Heart left ventricle (tissue), 16 donors: ENCODE data around the gene PIGT. TPM values are rescaled to one million over a fixed set of nuclear protein-coding genes. Genes with fewer than 3 reads are reported as not detected.

Experiments
- ATAC-seq, 4 donors: fragments of 200-7000 bp; cut with Tn5 transposase; one replicate each; pipeline ENCODE4 v1.9.1; 2020 to 2022; ENCODE audit warnings: moderate library complexity in 4 of 4, mild to moderate bottlenecking in 3 of 4, moderate number of reproducible peaks in 1 of 4
- DNase-seq, 5 donors: peaks; one replicate each; pipeline ENCODE4 v3.0.0-alpha.2; 2020
- H3K27ac ChIP-seq, 12 donors: fragments of 200-600 bp; sonication (generic) in 4 of 12; one replicate each; pipeline versions ENCODE4 v1.5.0 to v1.8.0; 2016 to 2022; ENCODE audit warnings: mild to moderate bottlenecking in 2 of 12
- H3K27me3 ChIP-seq, 9 donors: fragments of 200-600 bp; sonication (generic) in 2 of 9; one replicate each; pipeline versions ENCODE4 v1.5.1 to v1.8.0; 2016 to 2022; ENCODE audit warnings: mild to moderate bottlenecking in 3 of 9
- H3K36me3 ChIP-seq, 9 donors: fragments of 200-600 bp; sonication (generic) in 2 of 9; one replicate each; pipeline versions ENCODE4 v1.5.0 to v1.8.0; 2018 to 2022; ENCODE audit warnings: mild to moderate bottlenecking in 2 of 9
- H3K4me1 ChIP-seq, 12 donors: fragments of 200-600 bp; sonication (generic) in 4 of 12; one replicate each; pipeline versions ENCODE4 v1.5.0 to v1.8.0; 2016 to 2022; ENCODE audit warnings: mild to moderate bottlenecking in 3 of 12
- H3K4me3 ChIP-seq, 12 donors: fragments of 200-600 bp; sonication (generic) in 4 of 12; one replicate each; pipeline versions ENCODE4 v1.5.0 to v1.8.0; 2017 to 2022; ENCODE audit warnings: mild to moderate bottlenecking in 9 of 12, moderate library complexity in 4 of 12
- H3K9me3 ChIP-seq, 12 donors: fragments of 200-600 bp; sonication (generic) in 4 of 12; one replicate each; pipeline versions ENCODE4 v1.5.0 to v1.8.0; 2016 to 2022; ENCODE audit warnings: mild to moderate bottlenecking in 1 of 12
- CTCF ChIP-seq, 12 donors: fragments of 200-600 bp; sonication (generic) in 4 of 12; IDR thresholded peaks; one replicate each; pipeline versions ENCODE4 v1.5.0 to v1.8.0; 2018 to 2022; ENCODE audit warnings: antibody characterized with exemption in 12 of 12, mild to moderate bottlenecking in 5 of 12
- POLR2A ChIP-seq, 2 donors: fragments of 450-650 bp; IDR thresholded peaks; one replicate each; pipeline ENCODE4 v1.6.1; 2017; ENCODE audit warnings: antibody characterized with exemption in 2 of 2, mild to moderate bottlenecking in 2 of 2, moderate library complexity in 2 of 2
- WGBS, 4 donors: extraction: QIAGEN DNeasy Blood & Tissue Kit in 2 of 4; methylation state at CpG; one replicate each; pipeline versions ENCODE4 v1.1.5 to v1.1.7; 2013 to 2018; 5-methylcytosine and 5-hydroxymethylcytosine counted together
- intact Hi-C, 10 donors: fragments of 100-400 bp; cut with DNase I; formaldehyde crosslinking; loops; one replicate each; pipeline versions ENCODE4 v1.11.1 to v1.14.2; 2022
- polyA plus RNA-seq, 2 donors: library from polyadenylated mRNA; stranded (reverse); fragments of 200-250 nt; gene quantifications; one replicate each; pipeline ENCODE4 v1.2.3, GENCODE V29; 2013
- total RNA-seq, 9 donors: library from RNA; depleted of rRNA in 2 of 9; stranded (reverse); fragments of >200 nt in 2 of 9; fragmentation: NEBNext Ultra II Directional in 3 of 9; extraction: Animal tissue kit (Norgen Biotek cat#: 25700) in 3 of 9; gene quantifications; one replicate each; pipeline versions ENCODE4 v1.1.0 to v1.2.4, GENCODE V29; 2016 to 2023
- donor health status: ischemic (EF 13 %, LVEDD 7.1; RV severe dilation, severe dysfunction).
- donor health status: healthy with polysubstance abuse.
- donor health status: DM: no; HTN: yes; CAD: no.
- donor health status: DM: no; HTN: no; CAD: no.
- donor health status: ischemic (EF 25% LVEDD 6.9; RV normal size, moderate dysfunction).
- donor health status: ischemic (EF 25% LVEDD 5.7; RV mildly dilated, moderate dysfunction).
- donor health status: healthy.
- donor health status: DM: yes; HTN: yes; CAD: no.
- donor health status: ischemic (EF 35%, LVEDD 5.7; RV mildly dilated, moderate dysfunction).
- donor health status: nonischemic (EF 11% LVEDD 7.7; RV severe dilation, severe dysfunction).
- donor health status: DM: yes; HTN: yes; CAD: no.
- donor health status: PGD.
- donor health status: ischemic (EF 29% LVEDD 5.4; RV normal size, mild dysfunction).
- donor health status: nonischemic (EF 23%, LVEDD 6.1; RV moderate dilation, normal function).

The PIGT gene
- total and polyA plus RNA-seq, 11 donors, result 106 to 224 (median 165) TPM

GRCh38 chr20:45456632-45457031 lies 40.7 kb downstream of the PIGT start:
- Histone ChIP-seq H3K9me3 (no peaks in the 10 kb centered on the region), H3K4me1 (no peaks in the 10 kb centered on the region), H3K27ac (no peak overlapping the region), H3K36me3 (no peaks in the 10 kb centered on the region), H3K4me3 (no peak overlapping the region), H3K27me3 (no peaks in the 10 kb centered on the region)
- ATAC-seq (peak in 1 of 4 donors; percentile 48), DNase-seq (no peak)
- TF ChIP-seq CTCF (IDR thresholded peaks at IDR 0.05) (peak in 8 of 12 donors; percentile 7 to 30 (median 14)), POLR2A (IDR thresholded peaks at IDR 0.05) (no peak)
- intact Hi-C loops, result loop anchor here in 4 of 10 donors (5.0 to 10.0 kb wide), 3 partner anchors 308 to 318 kb away; no protein-coding TSS in a partner anchor
- 13 to 22% (median 18%) methylated on average over 6 of the region's 6 CpGs for WGBS, 4 donors

GRCh38 chr20:45459606-45460005 lies 43.7 kb downstream of the PIGT start:
- no peak for DNase-seq
- Histone ChIP-seq H3K9me3 (no peaks in the 10 kb centered on the region), H3K4me3 (no peak overlapping the region), H3K27me3 (peaks cover 0 to 24% (median 2%) of the 10 kb centered on the region in 9 donors), H3K27ac (no peak overlapping the region), H3K4me1 (no peaks in the 10 kb centered on the region), H3K36me3 (no peaks in the 10 kb centered on the region)
- TF ChIP-seq POLR2A (IDR thresholded peaks at IDR 0.05), result no peak
- no peak for ATAC-seq
- WGBS, 4 donors, result 63 to 72% (median 69%) methylated on average over 5 of the region's 5 CpGs
- intact Hi-C loops, result loop anchor here in 6 of 10 donors (5.0 to 10.0 kb wide), 4 partner anchors 295 to 315 kb away; no protein-coding TSS in a partner anchor

GRCh38 chr20:45461225-45461624 lies 45.3 kb downstream of the PIGT start:
- H3K4me1 ChIP-seq, result no peaks in the 10 kb centered on the region
- WGBS, 4 donors, result 86 to 100% (median 90%) methylated on average over 1 of the region's 1 CpG
- H3K27ac ChIP-seq, result no peak overlapping the region
- no peaks in the 10 kb centered on the region for H3K9me3 ChIP-seq
- ATAC-seq (no peak), DNase-seq (no peak)
- no peak for TF ChIP-seq CTCF (IDR thresholded peaks at IDR 0.05)
- TF ChIP-seq POLR2A (IDR thresholded peaks at IDR 0.05), result no peak
- no peak overlapping the region for H3K4me3 ChIP-seq
- peaks cover 0 to 31% (median 3%) of the 10 kb centered on the region in 9 donors for H3K27me3 ChIP-seq
- intact Hi-C loops, result loop anchor here in 2 of 10 donors (10.0 kb wide), 2 partner anchors 294 to 314 kb away; no protein-coding TSS in a partner anchor
- no peaks in the 10 kb centered on the region for H3K36me3 ChIP-seq

GRCh38 chr20:45462711-45463509 lies 47.0 kb downstream of the PIGT start:
- Histone ChIP-seq H3K36me3 (no peaks in the 10 kb centered on the region), H3K9me3 (no peaks in the 10 kb centered on the region), H3K4me1 (no peaks in the 10 kb centered on the region), H3K27ac (no peak overlapping the region), H3K4me3 (no peak overlapping the region), H3K27me3 (peaks cover 0 to 38% (median 10%) of the 10 kb centered on the region in 9 donors)
- TF ChIP-seq CTCF (IDR thresholded peaks at IDR 0.05) (no peak), POLR2A (IDR thresholded peaks at IDR 0.05) (no peak)
- DNase-seq, result no peak
- no peak for ATAC-seq
- intact Hi-C loops, result loop anchor here in 2 of 10 donors (10.0 kb wide), 2 partner anchors 292 to 312 kb away; no protein-coding TSS in a partner anchor
- 70 to 87% (median 77%) methylated on average over 6 of the region's 6 CpGs for WGBS, 4 donors
